ENCODE data around the gene CRAMP1.
"Not testable (repeated sequence)": the region's sequence is repeated elsewhere in the genome, so short reads cannot be mapped to it uniquely, and the experiment has no call there.

The CRAMP1 gene

DNA sequence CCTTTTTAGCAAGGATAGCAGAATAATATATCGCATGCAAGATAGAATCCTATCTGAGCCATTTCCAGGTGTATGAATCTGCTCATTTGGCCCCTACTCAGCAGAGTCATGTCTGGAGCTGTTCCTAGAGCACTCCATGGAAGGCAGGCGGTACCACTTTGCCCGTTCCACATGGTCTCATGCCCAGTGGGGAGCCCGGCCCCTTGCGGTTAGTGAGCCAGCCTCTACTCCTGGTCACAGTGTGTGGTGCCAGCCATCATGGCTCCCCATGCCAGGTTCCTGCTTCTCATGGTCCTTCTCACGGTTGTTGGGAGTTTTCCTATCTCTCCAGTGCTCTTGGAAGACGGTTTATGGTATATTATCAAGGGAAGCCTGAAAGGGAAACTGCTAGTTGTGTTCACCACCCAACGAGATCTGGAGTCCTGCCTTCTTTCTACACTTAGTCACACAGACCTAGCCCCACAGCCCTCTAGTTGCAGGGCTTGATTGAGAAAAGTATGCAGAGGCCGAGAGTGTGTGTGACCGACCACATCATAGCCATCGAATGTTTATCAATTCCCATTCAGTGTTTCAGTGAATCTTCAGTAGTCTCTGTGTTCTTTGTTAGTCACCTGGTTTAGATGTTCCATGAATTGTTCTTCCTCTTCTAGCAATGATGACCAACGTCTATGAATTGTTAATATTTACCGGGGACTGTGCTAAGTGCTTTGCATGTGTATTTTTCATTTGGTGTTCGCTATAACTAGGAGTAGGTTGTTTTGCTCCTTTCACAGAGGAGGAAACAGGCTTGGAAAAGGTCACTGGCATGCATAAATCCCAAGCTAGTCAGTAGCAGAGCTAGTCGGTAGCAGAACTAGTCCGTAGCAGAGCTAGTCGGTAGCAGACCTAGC lies 75.5 kb downstream of the CRAMP1 start:
- Mint-ChIP-seq H3K36me3 (ENCODE audit: low read depth) (peaks cover 18% of the 10 kb centered on the region), H3K9me3 (no peaks in the 10 kb centered on the region), H3K27me3 (ENCODE audit: low read depth) (no peaks in the 10 kb centered on the region), H3K27ac (no peak overlapping the region), H3K4me3 (no peak overlapping the region), H3K4me1 (ENCODE audit: low read depth) (no peaks in the 10 kb centered on the region)

DNA sequence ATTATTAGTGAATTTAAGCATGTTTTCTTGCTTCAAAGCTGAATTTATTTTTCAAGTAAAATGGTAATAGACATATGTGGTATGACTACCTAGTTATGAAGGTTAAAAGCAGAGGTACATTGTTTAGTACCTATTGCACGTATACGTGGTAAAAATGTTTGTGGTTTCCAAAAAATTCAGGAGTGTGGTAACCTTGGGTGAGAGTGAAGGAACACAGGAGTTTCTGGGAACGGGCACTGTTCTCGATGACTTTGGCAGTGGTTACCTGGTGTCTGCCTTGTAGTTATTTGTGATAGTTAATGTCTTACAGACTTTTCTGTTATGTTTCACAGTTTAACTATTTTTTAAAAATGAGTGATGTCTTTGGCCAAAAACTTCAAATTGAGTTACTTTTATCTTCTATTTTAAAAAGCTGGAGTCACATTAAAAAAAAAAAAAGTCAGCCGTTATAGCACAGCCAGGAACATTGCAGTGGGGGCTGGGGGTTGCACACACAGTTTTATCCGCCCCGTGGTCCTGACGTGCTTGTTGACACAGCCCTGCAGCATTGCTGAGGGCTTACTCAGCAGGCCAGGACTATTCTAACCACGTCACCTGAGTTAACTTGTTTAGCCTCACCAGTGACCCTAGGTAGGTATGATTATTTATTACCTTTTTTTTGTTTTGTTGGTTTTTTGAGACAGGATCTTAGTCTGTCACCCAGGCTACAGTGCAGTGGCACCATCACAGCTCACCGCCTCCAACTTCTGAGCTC lies 76.8 kb downstream of the CRAMP1 start:
- no peak overlapping the region for H3K4me3 Mint-ChIP-seq
- H3K4me1 Mint-ChIP-seq (ENCODE audit: low read depth), result no peaks in the 10 kb centered on the region
- no peak overlapping the region for H3K27ac Mint-ChIP-seq
- H3K9me3 Mint-ChIP-seq, result no peaks in the 10 kb centered on the region
- H3K36me3 Mint-ChIP-seq (ENCODE audit: low read depth), result peaks cover 18% of the 10 kb centered on the region
- H3K27me3 Mint-ChIP-seq (ENCODE audit: low read depth), result no peaks in the 10 kb centered on the region

DNA sequence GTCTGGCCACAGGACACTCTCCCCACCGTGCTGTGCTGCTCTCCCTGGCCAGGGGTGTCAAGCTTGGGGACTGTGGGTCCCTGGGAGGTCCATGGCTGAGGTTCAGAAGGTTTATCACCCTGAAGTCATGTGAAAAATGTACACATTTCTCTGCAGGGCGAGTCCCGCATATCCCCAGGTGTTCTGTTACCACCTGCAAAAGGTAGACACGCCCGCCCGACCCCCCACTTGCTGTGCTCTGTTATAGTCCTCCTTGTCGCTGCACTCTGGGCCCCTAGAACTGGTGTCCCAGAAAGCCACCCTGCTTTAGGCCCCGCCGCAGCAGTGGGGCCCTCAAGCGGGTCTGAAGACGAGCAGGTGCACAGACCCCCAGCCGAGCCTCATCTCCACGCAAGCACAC lies 77.7 kb downstream of the CRAMP1 start:
- Mint-ChIP-seq H3K27ac (no peak overlapping the region), H3K9me3 (no peaks in the 10 kb centered on the region), H3K4me3 (no peak overlapping the region), H3K36me3 (ENCODE audit: low read depth) (peaks cover 18% of the 10 kb centered on the region), H3K4me1 (ENCODE audit: low read depth) (no peaks in the 10 kb centered on the region), H3K27me3 (ENCODE audit: low read depth) (no peaks in the 10 kb centered on the region)

DNA sequence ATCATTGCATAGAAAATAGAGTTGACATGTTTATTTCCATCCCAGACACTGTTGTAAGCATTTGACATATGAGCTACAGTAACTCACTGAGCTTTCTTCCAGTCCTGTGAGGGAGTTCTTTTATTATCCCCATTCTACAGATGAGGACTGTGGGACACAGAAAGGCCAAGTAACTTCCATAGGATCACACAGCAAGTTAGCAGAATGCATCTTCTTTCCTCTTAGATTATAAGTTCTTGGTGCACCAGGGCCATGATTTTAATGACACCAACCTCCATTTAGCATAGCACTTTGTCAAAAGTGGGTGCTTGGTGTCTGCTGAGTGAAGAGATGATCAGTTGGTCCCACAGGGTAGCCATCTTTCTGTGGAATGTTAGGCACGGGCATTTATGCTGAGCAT lies 78.7 kb downstream of the CRAMP1 start:
- peaks cover 18% of the 10 kb centered on the region for H3K36me3 Mint-ChIP-seq (ENCODE audit: low read depth)
- no peaks in the 10 kb centered on the region for H3K4me1 Mint-ChIP-seq (ENCODE audit: low read depth)
- no peaks in the 10 kb centered on the region for H3K27me3 Mint-ChIP-seq (ENCODE audit: low read depth)
- no peak overlapping the region for H3K27ac Mint-ChIP-seq
- H3K9me3 Mint-ChIP-seq, result no peaks in the 10 kb centered on the region
- no peak overlapping the region for H3K4me3 Mint-ChIP-seq

DNA sequence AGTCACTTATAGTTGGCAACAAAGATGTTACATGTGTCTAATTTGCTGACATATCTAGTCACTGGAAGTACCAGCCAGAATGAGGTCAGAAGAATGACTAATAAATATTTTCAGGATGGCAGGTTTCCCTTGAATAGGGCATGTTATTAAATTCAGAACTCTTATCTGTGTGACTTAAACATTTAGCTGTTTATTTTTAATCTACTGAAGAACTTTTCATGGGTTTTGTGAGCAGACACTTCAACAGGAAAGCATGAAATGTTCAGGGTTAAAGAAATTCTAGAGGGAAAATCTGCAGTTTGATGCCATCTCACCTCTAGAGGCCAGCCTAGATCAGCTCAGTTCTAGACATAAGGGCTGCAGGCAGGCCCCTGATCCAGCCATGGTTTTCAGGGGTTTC lies 79.1 kb downstream of the CRAMP1 start:
- H3K4me3 Mint-ChIP-seq, result no peak overlapping the region
- no peaks in the 10 kb centered on the region for H3K27me3 Mint-ChIP-seq (ENCODE audit: low read depth)
- H3K27ac Mint-ChIP-seq, result no peak overlapping the region
- H3K36me3 Mint-ChIP-seq (ENCODE audit: low read depth), result peaks cover 18% of the 10 kb centered on the region
- no peaks in the 10 kb centered on the region for H3K9me3 Mint-ChIP-seq
- no peaks in the 10 kb centered on the region for H3K4me1 Mint-ChIP-seq (ENCODE audit: low read depth)

DNA sequence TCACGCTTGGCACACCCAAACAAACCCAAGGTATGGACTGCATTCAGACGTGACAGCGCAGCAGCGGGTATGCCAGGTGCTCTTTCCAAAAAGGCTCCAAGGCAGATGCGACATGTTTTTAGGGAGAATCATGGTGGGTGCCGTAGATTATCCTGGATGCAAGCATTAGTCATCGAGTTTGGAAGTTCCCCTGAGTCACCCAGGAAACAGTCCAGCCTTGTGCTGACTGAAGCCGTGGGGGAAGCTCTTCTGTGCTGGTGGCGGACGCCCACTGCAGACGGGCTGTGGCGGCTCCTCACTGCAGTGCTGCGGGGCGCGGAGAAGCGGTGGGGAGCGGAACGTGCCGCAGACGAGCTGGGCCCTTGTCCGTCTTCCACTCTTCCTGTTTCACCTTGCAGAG lies 79.8 kb downstream of the CRAMP1 start:
- Mint-ChIP-seq H3K4me1 (ENCODE audit: low read depth) (no peaks in the 10 kb centered on the region), H3K4me3 (no peak overlapping the region), H3K27ac (no peak overlapping the region), H3K36me3 (ENCODE audit: low read depth) (peaks cover 23% of the 10 kb centered on the region), H3K27me3 (ENCODE audit: low read depth) (no peaks in the 10 kb centered on the region), H3K9me3 (no peaks in the 10 kb centered on the region)

DNA sequence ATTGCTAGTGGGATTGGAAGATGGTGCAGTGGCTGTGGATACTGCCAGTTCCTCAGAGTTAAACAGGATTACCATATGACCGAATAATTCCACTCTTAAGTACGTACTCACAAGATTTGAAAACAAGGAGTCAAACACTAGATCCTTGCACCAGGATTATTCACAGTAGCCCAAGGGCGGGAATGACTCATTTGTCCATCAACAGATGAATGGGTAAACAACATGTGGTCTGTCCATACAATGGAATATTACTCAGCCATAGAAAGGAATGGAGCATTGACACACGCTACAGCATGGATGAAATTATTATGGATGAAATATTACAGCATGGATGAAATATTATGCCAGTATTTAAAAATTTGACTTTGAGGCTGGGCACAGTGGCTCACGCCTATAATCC lies 84.7 kb downstream of the CRAMP1 start:
- H3K27ac Mint-ChIP-seq, result no peak overlapping the region
- H3K36me3 Mint-ChIP-seq (ENCODE audit: low read depth), result peaks cover 30% of the 10 kb centered on the region
- no peaks in the 10 kb centered on the region for H3K27me3 Mint-ChIP-seq (ENCODE audit: low read depth)
- H3K4me1 Mint-ChIP-seq (ENCODE audit: low read depth), result no peaks in the 10 kb centered on the region
- no peak overlapping the region for H3K4me3 Mint-ChIP-seq
- no peaks in the 10 kb centered on the region for H3K9me3 Mint-ChIP-seq

DNA sequence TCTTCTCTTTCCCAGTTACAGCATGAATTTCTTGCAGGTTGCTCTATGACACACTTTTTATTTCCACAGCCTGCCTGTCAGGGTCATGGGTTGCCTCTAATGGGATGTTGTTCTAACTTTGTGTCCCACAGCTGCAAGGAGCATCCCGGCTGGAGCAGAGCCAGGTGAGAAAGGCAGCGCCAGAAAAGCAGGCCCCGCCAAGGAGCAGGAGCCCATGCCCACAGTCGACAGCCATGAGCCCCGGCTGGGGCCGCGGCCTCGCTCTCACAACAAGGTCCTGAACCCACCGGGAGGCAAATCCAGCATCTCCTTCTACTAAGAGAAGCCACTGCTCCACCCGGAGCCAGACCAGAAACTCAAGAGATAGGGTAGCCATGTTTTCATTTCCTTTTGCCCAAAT lies 86.5 kb downstream of the CRAMP1 start:
- peaks cover 26% of the 10 kb centered on the region for H3K36me3 Mint-ChIP-seq (ENCODE audit: low read depth)
- H3K27me3 Mint-ChIP-seq (ENCODE audit: low read depth), result no peaks in the 10 kb centered on the region
- H3K9me3 Mint-ChIP-seq, result no peaks in the 10 kb centered on the region
- H3K27ac Mint-ChIP-seq, result no peak overlapping the region
- H3K4me3 Mint-ChIP-seq, result no peak overlapping the region
- H3K4me1 Mint-ChIP-seq (ENCODE audit: low read depth), result peaks cover 2% of the 10 kb centered on the region

DNA sequence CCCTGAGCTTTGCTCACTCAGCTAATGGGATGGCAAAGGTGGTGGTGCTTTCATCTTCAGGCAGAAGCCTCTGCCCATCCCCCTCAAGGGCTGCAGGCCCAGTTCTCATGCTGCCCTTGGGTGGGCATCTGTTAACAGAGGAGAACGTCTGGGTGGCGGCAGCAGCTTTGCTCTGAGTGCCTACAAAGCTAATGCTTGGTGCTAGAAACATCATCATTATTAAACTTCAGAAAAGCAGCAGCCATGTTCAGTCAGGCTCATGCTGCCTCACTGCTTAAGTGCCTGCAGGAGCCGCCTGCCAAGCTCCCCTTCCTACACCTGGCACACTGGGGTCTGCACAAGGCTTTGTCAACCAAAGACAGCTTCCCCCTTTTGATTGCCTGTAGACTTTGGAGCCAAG lies 88.1 kb downstream of the CRAMP1 start:
- H3K36me3 Mint-ChIP-seq (ENCODE audit: low read depth), result peaks cover 26% of the 10 kb centered on the region
- peaks cover 10% of the 10 kb centered on the region for H3K4me1 Mint-ChIP-seq (ENCODE audit: low read depth)
- no peaks in the 10 kb centered on the region for H3K9me3 Mint-ChIP-seq
- no peaks in the 10 kb centered on the region for H3K27me3 Mint-ChIP-seq (ENCODE audit: low read depth)
- no peak overlapping the region for H3K4me3 Mint-ChIP-seq
- no peak overlapping the region for H3K27ac Mint-ChIP-seq

DNA sequence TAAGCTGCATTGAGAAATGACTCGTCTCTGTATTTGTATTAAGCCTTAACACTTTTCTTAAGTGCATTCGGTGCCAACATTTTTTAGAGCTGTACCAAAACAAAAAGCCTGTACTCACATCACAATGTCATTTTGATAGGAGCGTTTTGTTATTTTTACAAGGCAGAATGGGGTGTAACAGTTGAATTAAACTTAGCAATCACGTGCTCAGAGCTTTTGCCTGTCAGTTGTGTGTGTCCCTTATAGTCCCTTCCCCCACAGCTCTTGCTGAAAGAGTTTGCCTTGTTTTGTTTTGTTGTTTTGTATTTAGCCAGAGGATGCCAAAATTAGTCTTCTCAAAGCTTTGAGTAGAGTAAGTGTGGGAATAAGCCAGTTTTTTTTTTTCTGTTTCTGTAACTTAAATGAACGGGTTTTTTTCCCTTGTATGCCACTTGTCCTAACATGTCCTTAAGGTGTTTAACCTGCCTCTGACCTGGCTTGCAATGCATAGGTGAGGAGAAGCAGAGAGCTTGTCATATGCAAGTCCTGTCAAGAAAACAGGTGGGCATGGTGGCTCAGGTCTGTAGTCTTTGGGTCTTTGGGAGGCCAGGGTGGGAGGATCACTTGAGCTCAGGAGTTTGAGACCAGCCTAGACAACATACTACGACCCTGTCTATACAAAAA lies 89.2 kb downstream of the CRAMP1 start:
- H3K36me3 Mint-ChIP-seq (ENCODE audit: low read depth), result peaks cover 25% of the 10 kb centered on the region
- no peaks in the 10 kb centered on the region for H3K27me3 Mint-ChIP-seq (ENCODE audit: low read depth)
- H3K9me3 Mint-ChIP-seq, result no peaks in the 10 kb centered on the region
- no peak overlapping the region for H3K27ac Mint-ChIP-seq
- no peak overlapping the region for H3K4me3 Mint-ChIP-seq
- H3K4me1 Mint-ChIP-seq (ENCODE audit: low read depth), result peaks cover 14% of the 10 kb centered on the region

DNA sequence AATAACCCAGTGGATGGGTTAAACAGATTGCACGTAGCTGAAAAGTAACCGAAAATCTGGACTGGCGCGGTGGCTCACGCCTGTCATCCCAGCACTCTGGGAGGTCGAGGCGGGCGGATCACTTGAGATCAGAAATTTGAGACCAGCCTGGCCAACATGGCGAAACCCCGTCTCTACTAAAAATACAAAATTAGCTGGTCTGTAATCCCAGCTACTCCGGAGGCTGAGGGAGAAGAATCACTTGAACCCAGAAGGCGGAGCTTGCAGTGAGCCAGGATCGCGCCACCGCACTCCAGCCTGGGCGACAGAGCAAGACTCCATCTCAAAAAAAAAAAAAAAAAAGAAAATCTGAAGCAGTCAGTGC lies 93.1 kb downstream of the CRAMP1 start:
- peak overlapping the region; percentile 100 for H3K27ac Mint-ChIP-seq
- H3K9me3 Mint-ChIP-seq; H3K27me3 Mint-ChIP-seq (ENCODE audit: low read depth): not testable (repeated sequence)
- peak overlapping the region; percentile 100 for H3K4me3 Mint-ChIP-seq
- peaks cover 31% of the 10 kb centered on the region for H3K4me1 Mint-ChIP-seq (ENCODE audit: low read depth)
- peaks cover 11% of the 10 kb centered on the region for H3K36me3 Mint-ChIP-seq (ENCODE audit: low read depth)

DNA sequence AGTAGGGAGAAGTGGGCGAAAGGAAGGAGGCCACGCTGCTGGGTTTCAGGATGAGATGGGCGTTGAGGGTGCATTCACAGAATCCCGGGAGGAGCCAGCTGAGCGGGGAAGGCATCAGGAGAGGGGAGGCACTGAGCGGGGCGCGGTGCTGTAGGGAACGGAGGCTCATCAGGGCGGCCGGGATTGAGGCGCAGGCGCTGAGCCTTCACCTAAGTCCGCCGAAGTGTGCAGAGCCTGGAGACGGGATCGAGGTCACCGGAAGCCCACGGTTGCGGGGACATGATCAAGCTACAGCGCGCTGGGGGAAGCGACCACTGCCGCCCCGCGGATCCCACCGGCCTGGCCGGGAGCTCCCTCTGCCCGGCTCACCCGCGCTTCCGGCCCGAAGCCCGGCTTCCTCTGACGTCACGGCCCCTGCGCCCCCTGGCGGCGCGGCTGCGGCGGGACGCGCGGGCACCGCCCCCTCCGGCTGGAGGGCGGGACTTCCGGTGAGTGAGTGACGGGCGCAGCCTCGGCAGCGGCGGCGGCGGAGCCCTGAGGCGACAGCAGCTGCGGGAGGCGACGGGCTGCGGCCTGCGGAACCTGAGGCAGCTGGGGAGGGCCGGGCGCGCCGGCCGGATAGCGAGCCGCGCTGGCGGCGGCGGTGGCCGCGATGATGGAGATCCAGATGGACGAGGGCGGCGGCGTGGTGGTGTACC lies 93.7 kb downstream of the CRAMP1 start, which contains the start of gene MAPK8IP3:
TSS of gene MAPK8IP3 (plus strand) at position 508 of the 698 bp plus-strand sequence. CDS start at position 653, 145 bp downstream.
- Mint-ChIP-seq H3K9me3 (no peaks in the 10 kb centered on the region), H3K4me1 (ENCODE audit: low read depth) (peaks cover 31% of the 10 kb centered on the region), H3K27ac (peak within 1 kb of the TSS; percentile 100), H3K36me3 (ENCODE audit: low read depth) (peaks cover 11% of the 10 kb centered on the region), H3K4me3 (peak within 1 kb of the TSS; percentile 100), H3K27me3 (ENCODE audit: low read depth) (no peaks in the 10 kb centered on the region)

DNA sequence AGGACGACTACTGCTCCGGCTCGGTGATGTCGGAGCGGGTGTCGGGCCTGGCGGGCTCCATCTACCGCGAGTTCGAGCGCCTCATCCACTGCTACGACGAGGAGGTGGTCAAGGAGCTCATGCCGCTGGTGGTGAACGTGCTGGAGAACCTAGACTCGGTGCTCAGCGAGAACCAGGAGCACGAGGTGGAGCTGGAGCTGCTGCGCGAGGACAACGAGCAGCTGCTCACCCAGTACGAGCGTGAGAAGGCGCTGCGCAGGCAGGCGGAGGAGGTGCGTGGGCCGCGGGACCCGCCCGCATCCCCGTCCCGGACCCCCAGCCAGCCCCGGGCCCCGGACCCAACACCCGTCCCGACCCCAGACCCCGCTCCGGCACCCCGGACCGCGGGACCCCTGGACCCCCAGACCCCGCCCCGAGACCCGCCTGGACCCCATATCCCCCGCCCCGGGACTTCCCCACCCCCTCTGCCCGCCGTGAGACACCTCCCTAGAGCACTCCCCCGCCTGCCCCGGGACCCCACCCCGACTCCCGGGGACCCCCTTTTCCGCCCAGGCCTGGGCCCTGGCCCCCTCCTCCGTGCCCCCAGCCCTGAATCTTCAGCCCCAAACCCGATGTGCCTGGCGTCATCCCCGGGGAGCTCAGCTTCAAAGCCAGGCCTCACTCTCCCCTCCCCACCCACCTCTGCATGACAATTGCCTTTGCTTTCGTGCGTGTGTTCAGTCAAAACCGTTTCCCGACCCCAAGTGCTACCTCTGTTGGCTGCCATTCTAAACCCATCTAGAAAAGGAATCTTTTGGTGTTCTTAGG lies 94.4 kb downstream of the CRAMP1 start:
- Mint-ChIP-seq H3K27ac (peak overlapping the region; percentile 87), H3K9me3 (no peaks in the 10 kb centered on the region), H3K4me1 (ENCODE audit: low read depth) (peaks cover 31% of the 10 kb centered on the region), H3K27me3 (ENCODE audit: low read depth) (no peaks in the 10 kb centered on the region), H3K4me3 (peak overlapping the region; percentile 88), H3K36me3 (ENCODE audit: low read depth) (peaks cover 8% of the 10 kb centered on the region)

Data from T-helper 1 cell treated with Interleukin-12 subunit alpha and Interleukin-12 subunit beta and Interleukin-4 antibody, amounts not matched to agents 30 μg/mL and 1 μg/mL, for 36 hours (primary cell).